GM06990 (cell line): Measurements from ENCODE around the gene BNC2.

Experiments used
- DNase-seq: peaks from one replicate; pipeline ENCODE4 v3.0.0-alpha.2; 2011; ENCODE audit not compliant: insufficient read length; ENCODE audit errors: extremely low read depth
- H3K27me3 ChIP-seq: replicated peaks from 2 replicates; pipeline ENCODE4 v1.6.0; 2011; ENCODE audit warnings: low read length; ENCODE audit not compliant: control insufficient read depth, insufficient read depth
- H3K36me3 ChIP-seq: 2 replicates; pipeline ENCODE4 v1.5.1; 2011; ENCODE audit warnings: low read length; ENCODE audit not compliant: control insufficient read depth, insufficient read depth
- H3K4me3 ChIP-seq: replicated peaks from 2 replicates; pipeline ENCODE4 v1.5.1; 2011; ENCODE audit warnings: low read depth, mild to moderate bottlenecking, control low read depth, low read length
- CTCF ChIP-seq: IDR thresholded peaks from 2 replicates; pipeline ENCODE4 v1.5.1; 2011; ENCODE audit warnings: low read length, control low read depth, mild to moderate bottlenecking, inconsistent platforms; ENCODE audit not compliant: insufficient read depth, poor library complexity, severe bottlenecking

BNC2 gene

GRCh38 chr9:16846367-16846766 is 24.1 kb downstream of the BNC2 start:
- H3K36me3 ChIP-seq, result no peaks in the 10 kb centered on the region
- no peak for DNase-seq

GRCh38 chr9:16834817-16835216 is 35.7 kb downstream of the BNC2 start:
- no peak for DNase-seq
- H3K36me3 ChIP-seq, result no peaks in the 10 kb centered on the region
- no peaks in the 10 kb centered on the region for H3K27me3 ChIP-seq
- H3K4me3 ChIP-seq, result no peak overlapping the region
- TF ChIP-seq CTCF, result no peak

More at GRCh38 chr9:16846367-16846766, 24.1 kb downstream of the BNC2 start:
- Histone ChIP-seq H3K4me3 (no peak overlapping the region), H3K27me3 (no peaks in the 10 kb centered on the region)
- TF ChIP-seq CTCF, result no peak

- no peak overlapping the region for H3K4me3 ChIP-seq
- H3K36me3 ChIP-seq, result no peaks in the 10 kb centered on the region
- no peak for TF ChIP-seq CTCF
- no peaks in the 10 kb centered on the region for H3K27me3 ChIP-seq
- DNase-seq, result no peak
These were observed 37.1 kb downstream of the BNC2 start for GRCh38 chr9:16833296-16833835.

GRCh38 chr9:16832101-16832500 is 38.4 kb downstream of the BNC2 start:
- DNase-seq, result no peak
- H3K27me3 ChIP-seq, result no peaks in the 10 kb centered on the region
- no peak for TF ChIP-seq CTCF

GRCh38 chr9:16830806-16831205 is 39.7 kb downstream of the BNC2 start:
- TF ChIP-seq CTCF, result no peak
- DNase-seq, result no peak
- H3K36me3 ChIP-seq, result no peaks in the 10 kb centered on the region
- no peak overlapping the region for H3K4me3 ChIP-seq
- H3K27me3 ChIP-seq, result no peaks in the 10 kb centered on the region

More at GRCh38 chr9:16832101-16832500, 38.4 kb downstream of the BNC2 start:
- no peaks in the 10 kb centered on the region for H3K36me3 ChIP-seq
- H3K4me3 ChIP-seq, result no peak overlapping the region
